Mammary microvascular endothelial cell (primary cell): ENCODE results near the gene SQOR. TPM values are rescaled to one million over a fixed set of nuclear protein-coding genes. Genes with fewer than 3 reads are reported as not detected.

Source experiments
- total RNA-seq: library from RNA; depleted of rRNA; stranded (reverse); fragments of >200 nt; gene quantifications from 2 replicates; pipeline ENCODE4 v1.2.3, GENCODE V29; 2015

The SQOR gene
- total RNA-seq, result 66.1 and 68.1 TPM in 2 replicates

GRCh38 chr15:45634432-45635190 lies at the start of gene SQOR:
SQOR (plus strand) TSS chr15:45635029; CDS start chr15:45658924, 23,895 bp downstream.

DNA sequence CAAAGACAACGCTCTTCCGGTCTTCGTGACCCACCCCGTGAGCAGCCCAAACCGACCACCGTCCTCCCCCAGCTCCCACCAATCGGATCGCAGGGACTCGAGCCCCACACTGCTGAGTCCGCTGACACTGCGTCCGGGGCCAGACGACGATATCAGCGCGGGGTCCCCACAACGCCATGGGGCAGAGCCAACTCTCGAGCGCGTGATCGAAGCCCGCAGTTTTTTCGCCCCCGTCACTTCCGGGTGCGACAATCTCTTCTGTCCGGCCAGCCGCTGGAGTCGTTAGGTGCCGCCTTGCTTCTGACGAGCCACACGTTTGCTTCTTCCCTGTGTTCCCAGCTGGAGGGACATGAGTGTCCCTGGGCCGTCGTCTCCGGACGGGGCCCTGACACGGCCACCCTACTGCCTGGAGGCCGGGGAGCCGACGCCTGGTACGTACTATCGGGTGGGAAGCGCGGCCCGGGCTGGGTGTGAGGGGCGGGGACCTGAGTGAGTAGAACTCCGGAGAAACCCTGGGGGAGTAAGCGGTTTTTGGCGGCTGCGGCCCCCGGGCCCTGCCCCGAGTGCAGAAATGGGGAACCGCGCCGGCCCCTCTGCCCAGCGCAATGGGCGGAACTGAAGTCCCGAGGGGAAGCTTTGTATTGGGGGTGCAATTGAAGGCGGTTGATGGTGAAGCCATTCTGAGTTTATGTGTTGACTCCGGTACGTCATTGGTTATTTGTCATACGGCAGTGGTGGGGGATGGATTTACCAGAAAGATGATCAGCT lies 47.5 kb upstream of the SQOR start, which contains the start of gene BLOC1S6:
BLOC1S6 (plus strand) TSS at position 285 of the 768 bp plus-strand sequence; CDS start at position 350, 65 bp downstream.

Other genes with a start within 250 kb of the SQOR start
- gene SLC30A4, start 112.3 kb upstream of the SQOR start, total RNA-seq, result 4.6 and 6.9 TPM in 2 replicates
- gene BLOC1S6, start 47.6 kb upstream of the SQOR start, total RNA-seq, result 44.1 and 46.5 TPM in 2 replicates